ENCODE measurements around the gene LCP1.

LCP1 gene

GRCh38 chr13:46100191-46100815 lies 81.7 kb downstream of the LCP1 start:
- DNase-seq (ENCODE audit: low spot score): no peak

GRCh38 chr13:46097663-46098062 lies 84.3 kb downstream of the LCP1 start:
- no peak for DNase-seq (ENCODE audit: low spot score)

GRCh38 chr13:46097015-46097414 lies 85.0 kb downstream of the LCP1 start:
- peak; percentile 83 for DNase-seq (ENCODE audit: low spot score)

- DNase-seq (ENCODE audit: low spot score): no peak
These were observed 87.5 kb downstream of the LCP1 start for GRCh38 chr13:46094478-46094877.

GRCh38 chr13:46088821-46089562 lies 93.0 kb downstream of the LCP1 start:
- DNase-seq (ENCODE audit: low spot score): no peak

GRCh38 chr13:46087481-46087880 lies 94.5 kb downstream of the LCP1 start:
- no peak for DNase-seq (ENCODE audit: low spot score)

- no peak for DNase-seq (ENCODE audit: low spot score)
These were observed 95.0 kb downstream of the LCP1 start for GRCh38 chr13:46086985-46087384.

GRCh38 chr13:46086421-46086922 lies 95.5 kb downstream of the LCP1 start:
- DNase-seq (ENCODE audit: low spot score): no peak

GRCh38 chr13:46085737-46086136 lies 96.2 kb downstream of the LCP1 start:
- DNase-seq (ENCODE audit: low spot score): no peak

- no peak for DNase-seq (ENCODE audit: low spot score)
These were observed 99.7 kb downstream of the LCP1 start for GRCh38 chr13:46082324-46082723.

GRCh38 chr13:46079770-46080169 lies 102.2 kb downstream of the LCP1 start:
- DNase-seq (ENCODE audit: low spot score): no peak

GRCh38 chr13:46077265-46077664 lies 104.7 kb downstream of the LCP1 start:
- no peak for DNase-seq (ENCODE audit: low spot score)

- DNase-seq (ENCODE audit: low spot score): no peak
These were observed 105.2 kb downstream of the LCP1 start for GRCh38 chr13:46076827-46077226.

Data from putamen (tissue), 1 donor.